ENCODE measurements around the gene SARDH. TPM values are rescaled to one million over a fixed set of nuclear protein-coding genes. Genes with fewer than 3 reads are reported as not detected.

SARDH gene
- total RNA-seq, 2 donors from 2014 or later = 0.88 to 1.4 TPM

DNA sequence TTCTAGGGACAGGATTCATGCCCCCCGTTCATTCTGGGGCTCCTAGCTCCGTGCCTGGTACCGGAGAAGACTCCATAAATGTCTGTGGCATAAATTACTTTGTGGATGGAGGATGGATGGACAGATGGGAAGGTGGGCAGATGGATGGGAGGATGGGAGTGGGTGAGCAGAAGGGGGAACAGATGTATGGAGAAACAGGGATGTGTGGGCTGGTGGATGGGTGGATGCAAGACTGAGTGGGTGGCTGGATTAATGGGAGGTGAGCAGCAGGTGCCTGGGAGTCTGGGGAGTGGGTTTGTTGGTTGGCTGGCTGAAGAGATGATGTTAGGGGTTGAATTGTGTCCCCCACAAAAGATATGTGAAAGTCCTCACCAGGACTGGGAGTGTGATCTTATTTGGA, 43.5 kb downstream of the SARDH start:
- intact Hi-C loops (cut with DNase I) = no loop called here
- DNase-seq (no peak), ATAC-seq (no peak)

DNA sequence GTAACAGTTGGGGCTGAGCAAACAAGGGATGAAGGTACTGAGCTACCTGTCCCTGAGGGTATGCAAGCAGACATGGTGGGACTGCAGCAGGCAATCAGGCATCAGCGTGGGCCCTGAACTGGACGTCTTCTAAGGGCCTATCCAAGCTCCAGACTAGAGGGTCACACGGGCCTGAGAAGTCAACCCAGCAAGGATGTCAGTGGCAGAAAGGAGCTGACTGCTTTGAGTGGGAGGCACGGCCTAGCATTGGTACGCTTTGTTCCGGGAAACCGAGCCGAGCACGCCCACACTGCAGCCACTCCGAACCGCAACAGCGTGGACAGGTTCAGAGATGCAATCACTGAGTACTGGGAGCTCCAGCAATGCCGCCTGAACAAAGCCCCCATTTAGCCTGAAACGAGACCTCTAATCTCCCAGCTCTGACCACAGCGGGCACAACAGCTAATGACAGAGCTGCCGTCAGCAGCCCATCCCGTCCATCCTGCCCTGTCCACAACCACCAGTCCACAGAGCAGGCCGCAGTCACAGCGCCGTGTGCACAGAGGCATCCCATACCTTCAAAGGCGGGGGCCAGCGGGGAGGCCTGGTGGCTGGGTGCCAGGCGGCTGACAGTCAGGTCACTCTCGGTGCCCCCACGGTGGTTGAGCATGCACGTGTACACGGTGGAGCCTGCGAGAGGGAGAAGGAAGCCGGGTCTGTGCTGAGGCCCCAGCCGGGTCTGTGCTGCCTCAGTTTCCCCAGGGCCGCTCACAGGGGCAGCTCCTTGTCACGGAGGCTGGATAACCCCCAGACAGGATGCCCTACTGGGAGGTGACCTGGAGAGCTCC, 44.2 kb downstream of the SARDH start:
- intact Hi-C loops (cut with DNase I) = no loop called here

GRCh38 chr9:133693116-133693515, 45.0 kb downstream of the SARDH start:
- DNase-seq = no peak
- intact Hi-C loops (cut with DNase I) = no loop called here
- ATAC-seq = no peak

More for the DNA sequence above, 44.2 kb downstream of the SARDH start:
- peak; percentile 15 for DNase-seq
- no peak for ATAC-seq

DNA sequence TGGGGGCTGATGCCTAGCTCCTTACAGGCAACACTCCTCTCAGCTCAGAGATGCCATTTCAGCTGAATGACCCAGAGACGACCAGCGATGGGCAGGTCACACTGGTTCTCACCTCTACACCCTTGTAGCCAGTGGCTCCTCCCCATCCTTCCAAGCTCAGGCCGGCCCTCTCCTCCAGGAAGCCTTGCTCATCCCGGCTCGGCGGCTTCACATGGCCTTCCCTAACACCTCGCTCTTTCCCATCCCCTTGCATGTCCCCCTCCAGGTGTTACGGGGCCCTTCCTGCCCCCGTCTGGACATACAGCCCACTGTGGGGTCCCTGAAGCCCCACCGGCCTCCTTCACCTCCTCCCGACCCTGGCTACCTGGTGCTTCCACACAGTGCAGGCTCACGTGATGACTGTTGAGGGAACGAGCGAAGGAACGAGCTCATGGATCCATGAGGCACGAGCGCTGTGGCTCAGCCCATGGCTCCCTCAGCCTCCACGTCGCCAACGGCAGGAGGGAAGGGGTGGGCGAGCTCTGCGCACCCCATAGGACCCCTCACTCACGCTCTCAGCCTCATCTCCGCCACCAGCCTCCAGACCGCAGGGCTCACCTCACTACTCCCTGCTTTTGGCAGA, 45.7 kb downstream of the SARDH start:
- intact Hi-C loops (cut with DNase I) = no loop called here
- DNase-seq = peak; percentile 11
- no peak for ATAC-seq

DNA sequence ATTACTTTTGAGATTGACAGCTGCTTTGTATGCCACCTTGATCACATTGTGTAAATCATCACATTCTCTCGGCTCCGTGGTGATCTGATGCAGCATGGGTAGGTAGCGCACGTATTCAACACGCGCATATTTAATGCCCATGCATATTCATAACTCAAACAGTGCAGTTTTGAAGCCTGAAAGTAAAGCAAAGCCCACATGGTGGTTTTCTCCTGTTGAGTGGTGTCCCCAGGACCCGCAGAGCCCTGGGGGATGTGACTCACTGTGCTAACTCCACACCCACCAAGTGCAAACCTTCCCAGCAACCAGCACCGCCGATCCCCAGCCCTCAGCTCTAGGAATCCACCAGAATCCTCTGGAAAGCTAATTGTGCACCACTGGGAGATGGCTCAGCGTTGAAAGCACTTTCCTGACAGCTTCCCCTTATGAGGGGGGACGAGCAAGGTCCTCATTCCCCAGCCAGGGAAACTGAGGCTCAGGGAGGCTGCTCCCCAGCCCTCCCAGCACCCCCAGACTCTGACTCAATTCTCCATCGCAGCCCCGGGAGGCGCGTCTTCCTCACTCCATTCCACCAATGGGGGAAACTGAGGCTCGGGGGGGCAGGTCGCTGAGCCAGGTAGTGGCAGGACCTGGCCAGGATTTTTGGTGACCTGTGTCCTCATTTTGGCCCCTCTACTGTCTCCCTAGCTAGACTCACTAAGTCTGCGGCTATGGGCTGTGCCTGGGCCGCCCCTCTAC, 46.4 kb downstream of the SARDH start:
- no peak for ATAC-seq
- DNase-seq = peak; percentile 10
- intact Hi-C loops (cut with DNase I) = no loop called here

DNA sequence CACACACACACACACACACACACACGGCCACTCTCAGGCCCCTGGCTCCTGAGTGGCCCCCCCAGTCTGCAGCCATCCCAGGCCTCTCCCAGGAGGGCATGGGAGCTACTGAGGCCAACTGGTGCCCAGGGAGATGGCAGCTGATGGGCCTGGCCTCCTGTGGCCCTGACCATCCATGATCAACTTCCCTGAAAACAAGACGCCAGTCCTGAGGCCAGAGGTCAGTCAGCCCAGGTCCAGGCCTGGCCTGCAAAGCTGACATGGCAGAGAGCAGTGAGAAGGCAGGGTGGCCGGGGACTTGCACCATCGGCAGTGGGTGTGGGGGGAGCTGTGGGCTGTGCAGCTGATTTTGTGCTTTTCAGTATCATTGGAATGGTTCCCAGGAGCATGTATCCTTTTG, 47.0 kb downstream of the SARDH start:
- DNase-seq = peak; percentile 6
- intact Hi-C loops (cut with DNase I) = no loop called here
- no peak for ATAC-seq

GRCh38 chr9:133690081-133690561, 48.0 kb downstream of the SARDH start:
- DNase-seq = no peak
- ATAC-seq = no peak
- intact Hi-C loops (cut with DNase I) = no loop called here

GRCh38 chr9:133689151-133689763, 48.9 kb downstream of the SARDH start:
- intact Hi-C loops (cut with DNase I) = no loop called here
- ATAC-seq = no peak
- peak; percentile 4 for DNase-seq

GRCh38 chr9:133687856-133688761, 50.0 kb downstream of the SARDH start:
- ATAC-seq (no peak), DNase-seq (peak; percentile 7)
- intact Hi-C loops (cut with DNase I) = no loop called here

DNA sequence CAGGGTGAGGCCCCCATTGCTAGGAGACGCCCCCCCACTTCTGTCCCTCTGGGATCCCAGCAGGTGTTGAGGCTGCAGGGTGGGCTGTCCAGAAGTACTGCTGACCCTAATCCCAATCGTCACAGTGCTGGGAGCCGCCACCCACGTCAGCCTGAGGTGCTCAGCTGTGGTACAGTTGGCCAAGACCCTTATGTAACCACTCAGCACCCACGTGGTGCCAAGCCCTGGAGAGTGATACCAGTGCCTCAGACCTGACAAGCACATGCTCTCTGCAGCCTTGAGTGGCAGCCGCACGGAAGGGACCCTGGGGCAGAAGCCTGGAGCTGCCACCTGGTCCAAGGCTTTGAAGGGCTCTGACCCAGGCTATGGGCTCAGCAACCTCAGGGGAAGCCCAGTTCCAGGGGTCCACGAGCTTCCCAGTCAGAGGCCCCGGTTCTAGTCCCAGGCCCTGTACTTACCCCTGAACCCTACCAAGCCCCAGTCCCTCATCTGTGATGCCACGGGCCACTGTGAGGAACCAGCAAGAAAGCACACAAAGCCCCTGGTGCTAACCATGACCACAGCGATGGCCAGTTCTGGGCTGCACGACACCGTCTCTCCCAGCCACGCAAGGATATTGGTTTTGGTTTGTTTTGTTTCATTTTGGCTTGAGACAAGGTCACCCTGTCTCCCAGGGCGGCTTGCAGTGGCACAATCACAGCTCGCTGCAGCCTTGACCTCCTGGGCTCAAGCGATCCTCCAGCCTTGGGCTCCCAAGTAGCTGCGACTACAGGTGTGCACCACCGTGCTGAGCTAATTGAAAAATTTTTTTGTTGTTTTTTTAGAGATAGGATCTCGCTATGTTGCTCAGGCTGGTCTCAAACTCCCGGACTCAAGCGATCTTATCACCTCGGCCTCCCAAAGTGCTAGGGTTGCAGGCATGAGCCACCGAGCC, 51.2 kb downstream of the SARDH start:
- intact Hi-C loops (cut with DNase I) = no loop called here
- DNase-seq = peak; percentile 52
- ATAC-seq = peak; percentile 10 to 64

GRCh38 chr9:133685653-133686609, 52.2 kb downstream of the SARDH start:
- ATAC-seq (no peak), DNase-seq (peak; percentile 19)
- intact Hi-C loops (cut with DNase I) = no loop called here

DNA sequence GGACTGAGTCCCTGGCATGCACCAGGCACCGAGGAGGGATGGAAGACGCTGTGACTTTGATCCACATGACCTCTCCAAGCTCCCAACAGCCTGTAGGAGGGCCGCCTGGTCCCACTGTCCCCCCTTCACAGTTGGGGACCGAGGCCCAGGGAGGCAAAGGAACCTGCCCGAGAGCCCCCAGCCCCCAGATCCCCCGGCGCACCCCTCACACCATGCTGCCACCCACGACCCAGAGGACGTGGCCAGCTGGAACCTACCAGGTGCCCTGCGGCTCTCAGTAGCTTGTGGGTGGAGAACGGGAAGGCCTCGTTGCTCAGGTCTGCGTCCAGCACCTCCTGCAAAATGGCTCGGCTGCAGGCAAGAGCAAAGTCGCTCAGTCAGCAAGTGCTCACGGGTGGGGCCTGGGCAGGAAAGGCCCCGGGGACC, 53.2 kb downstream of the SARDH start:
- ATAC-seq (no peak), DNase-seq (peak; percentile 9)
- intact Hi-C loops (cut with DNase I) = no loop called here

DNA sequence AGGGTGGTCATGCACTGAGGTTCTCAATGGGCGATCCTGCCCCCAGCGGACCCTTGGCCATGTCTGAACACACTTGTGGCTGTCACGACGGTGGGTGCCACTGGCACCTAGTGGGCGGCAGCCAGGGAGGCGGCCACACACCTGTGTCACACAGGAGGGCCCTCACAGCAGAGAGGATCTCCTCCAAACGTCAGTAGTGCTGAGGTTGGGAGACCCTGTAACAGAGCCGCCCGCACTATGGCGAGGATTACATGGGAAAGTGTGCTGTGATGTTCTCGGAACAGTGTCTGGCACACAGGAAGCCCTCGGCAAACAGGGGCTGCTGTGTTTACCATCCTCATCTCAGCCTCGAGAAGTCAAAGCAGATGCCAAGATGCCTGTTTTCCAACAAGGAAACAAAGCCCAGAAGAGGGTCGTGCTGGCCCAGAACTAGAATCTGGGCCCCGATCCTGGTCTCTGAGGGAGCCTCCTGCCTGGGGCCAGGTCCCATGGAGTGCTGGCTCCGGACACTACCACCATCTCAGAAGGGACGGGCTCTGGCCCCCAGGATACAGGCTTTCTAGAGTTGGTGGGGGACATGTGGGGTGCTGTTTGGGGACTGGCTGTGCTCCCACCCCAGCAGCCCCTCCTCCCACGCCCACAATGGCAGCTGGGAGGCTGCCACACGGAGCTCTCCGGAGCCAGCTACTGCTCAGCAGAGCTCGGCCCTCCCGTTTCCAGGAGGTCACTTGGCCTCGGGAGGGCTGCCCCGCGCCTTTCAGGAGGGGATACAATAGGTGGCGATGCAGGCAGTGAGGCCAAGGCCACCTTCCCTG, 53.8 kb downstream of the SARDH start:
- intact Hi-C loops (cut with DNase I) = no loop called here
- peak in 1 of 2 donors; percentile 9 for ATAC-seq

GRCh38 chr9:133683586-133684120, 54.5 kb downstream of the SARDH start:
- DNase-seq (peak; percentile 75), ATAC-seq (peak; percentile 68 to 90)
- intact Hi-C loops (cut with DNase I) = no loop called here

More for the DNA sequence above, 53.8 kb downstream of the SARDH start:
- DNase-seq = peak; percentile 29

All from left cardiac atrium (tissue), 4 donors.